HG03575 (cell line): Measurements from ENCODE around the gene SPPL3.
"Not testable (repeated sequence)": the region's sequence is repeated elsewhere in the genome, so short reads cannot be mapped to it uniquely, and the experiment has no call there.

ENCODE experiments used
- ATAC-seq: cut with Tn5 transposase; IDR thresholded peaks from one replicate; pipeline ENCODE4 v1.9.1; 2021; ENCODE audit not compliant: unreplicated experiment, insufficient number of reproducible peaks, low FRiP score; ENCODE audit errors: extremely low read depth

The SPPL3 gene, protein sequence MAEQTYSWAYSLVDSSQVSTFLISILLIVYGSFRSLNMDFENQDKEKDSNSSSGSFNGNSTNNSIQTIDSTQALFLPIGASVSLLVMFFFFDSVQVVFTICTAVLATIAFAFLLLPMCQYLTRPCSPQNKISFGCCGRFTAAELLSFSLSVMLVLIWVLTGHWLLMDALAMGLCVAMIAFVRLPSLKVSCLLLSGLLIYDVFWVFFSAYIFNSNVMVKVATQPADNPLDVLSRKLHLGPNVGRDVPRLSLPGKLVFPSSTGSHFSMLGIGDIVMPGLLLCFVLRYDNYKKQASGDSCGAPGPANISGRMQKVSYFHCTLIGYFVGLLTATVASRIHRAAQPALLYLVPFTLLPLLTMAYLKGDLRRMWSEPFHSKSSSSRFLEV

DNA sequence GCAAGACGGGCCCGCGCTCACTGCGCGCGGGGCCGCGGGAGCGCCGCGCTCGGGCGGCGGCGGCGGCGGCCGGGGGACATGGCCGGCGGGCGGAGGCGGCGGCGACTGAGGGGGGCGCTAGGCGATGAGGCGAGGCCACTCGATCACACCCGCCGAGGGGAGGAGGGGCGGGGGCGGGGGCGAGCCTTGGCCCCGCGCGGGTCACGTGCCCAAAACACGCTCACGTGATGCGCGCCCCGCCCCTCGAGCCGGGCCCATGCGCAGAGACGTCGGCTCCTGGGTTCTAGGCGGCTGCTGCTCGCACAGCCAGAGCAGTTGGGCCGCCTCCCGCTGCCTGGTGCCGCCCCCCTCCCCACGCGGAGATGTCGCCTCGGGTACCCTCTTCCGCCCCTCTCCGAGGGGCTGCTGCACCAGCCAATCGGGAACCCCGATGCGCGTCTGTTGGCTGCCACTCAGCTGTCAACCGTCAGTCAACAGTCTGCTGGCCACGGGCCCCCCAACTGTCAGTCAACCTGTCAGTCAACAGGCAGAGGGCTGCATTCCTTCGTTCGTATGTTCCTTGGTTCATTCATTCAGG is at the start of gene SPPL3:
Gene SPPL3 (minus strand): TSS at position 162 of the 577 bp plus-strand sequence. CDS start 491 bp downstream, outside the sequence.
- no peak for ATAC-seq

DNA sequence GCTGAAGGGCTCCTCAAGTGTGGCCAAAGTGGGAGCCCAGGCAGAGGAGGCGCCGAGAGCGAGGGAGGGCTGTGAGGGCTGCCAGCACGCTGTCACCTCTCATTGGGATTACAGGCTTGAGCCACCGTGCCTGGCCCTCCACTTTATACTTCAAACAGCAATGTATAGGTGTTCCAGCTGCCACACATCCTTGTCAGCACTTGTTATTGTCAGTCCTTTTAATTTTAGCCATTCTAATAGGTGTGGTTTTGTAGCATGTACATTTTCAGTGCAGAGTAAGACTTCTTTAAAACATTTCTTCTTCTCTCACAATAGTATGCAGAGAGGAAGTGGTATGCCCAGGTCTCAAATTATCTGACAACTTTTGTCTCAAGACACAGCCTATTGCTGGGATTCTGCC is 46.6 kb upstream of the SPPL3 start:
- no peak for ATAC-seq

DNA sequence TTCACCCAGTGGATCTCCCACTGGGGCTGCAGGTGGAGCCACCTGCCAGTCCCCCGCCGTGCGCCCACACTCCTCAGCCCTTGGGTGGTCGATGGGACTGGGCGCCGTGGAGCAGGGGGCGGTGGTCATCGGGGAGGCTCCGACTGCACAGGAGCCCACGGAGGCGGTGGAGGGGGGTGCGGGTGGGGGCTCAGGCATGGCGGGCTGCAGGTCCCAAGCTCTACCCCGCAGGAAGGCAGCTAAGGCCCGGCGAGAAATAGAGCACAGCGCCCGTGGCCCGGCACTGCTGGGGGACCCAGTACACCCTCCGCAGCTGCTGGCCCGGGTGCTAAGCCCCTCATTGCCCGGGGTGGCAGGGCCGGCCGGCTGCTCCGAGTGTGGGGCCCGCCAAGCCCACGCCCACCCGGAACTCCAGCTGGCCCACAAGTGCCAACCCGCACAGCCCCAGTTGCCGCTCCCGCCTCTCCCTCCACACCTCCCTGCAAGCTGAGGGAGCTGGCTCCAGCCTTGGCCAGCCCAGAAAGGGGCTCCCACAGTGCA is 46.2 kb upstream of the SPPL3 start:
- ATAC-seq: not testable (repeated sequence)

DNA sequence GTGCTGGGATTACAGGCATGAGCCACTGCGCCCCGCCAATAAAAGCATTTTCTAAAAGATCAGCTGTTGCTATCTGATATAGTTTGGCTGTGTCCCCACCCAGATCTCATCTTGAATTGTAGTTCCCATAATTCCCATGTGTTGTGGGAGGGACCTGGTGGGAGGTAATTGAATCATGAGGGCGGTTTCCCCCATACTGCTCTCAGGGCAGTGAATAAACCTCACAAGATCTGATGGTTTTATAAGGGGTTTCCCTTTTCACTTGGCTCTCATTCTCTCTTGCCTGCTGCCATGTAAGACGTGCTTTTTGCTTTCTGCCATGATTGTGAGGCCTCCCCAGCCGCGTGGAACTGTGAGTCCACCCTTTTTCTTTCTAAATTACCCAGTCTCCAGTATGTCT is 41.4 kb upstream of the SPPL3 start:
- not testable (repeated sequence) for ATAC-seq

DNA sequence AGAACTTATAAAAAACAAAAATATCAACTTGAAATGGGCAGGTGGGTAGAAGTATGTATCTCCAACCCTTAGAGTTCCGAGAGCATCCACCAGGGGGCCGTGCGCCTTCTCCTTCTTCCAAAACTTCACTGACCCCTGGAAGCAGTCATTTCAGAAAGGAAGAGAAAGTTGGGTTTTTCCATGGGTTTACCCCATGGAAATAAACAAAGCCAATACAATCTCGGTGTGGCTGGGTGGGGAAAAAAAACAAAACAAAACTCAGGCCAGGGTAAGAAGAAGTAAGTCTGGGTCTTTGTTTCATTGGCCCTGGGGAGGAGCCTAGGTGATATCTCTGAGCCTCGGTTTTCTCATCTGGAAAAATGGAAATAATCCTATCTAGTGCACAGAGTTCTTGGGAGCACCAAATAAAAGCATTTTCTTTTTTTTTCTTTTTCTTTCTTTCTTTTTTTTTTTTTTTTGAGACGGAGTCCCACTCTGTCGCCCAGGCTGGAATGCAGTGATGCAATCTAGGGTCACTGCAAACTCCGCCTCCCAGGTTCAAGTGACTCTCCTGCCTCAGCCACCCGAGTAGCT is 40.6 kb upstream of the SPPL3 start:
- no peak for ATAC-seq

DNA sequence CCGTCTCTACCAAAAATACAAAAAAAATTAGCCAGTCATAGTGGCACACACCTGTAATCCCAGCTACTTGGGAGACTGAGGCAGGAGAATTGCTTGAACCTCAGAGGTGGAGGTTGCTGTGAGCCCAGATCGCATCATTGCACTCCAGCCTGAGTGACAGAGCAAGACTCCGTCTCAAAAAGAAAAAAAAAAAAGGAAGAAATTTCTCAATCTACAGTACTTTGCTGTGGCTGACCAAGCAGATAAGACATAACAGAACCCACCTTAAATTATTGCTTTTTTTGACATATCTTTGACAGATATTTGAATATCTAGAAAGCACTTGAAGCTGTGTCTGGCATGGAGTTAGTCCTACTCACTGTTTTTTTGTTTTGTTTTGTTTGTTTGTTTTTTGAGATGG is 39.3 kb upstream of the SPPL3 start:
- ATAC-seq: no peak

DNA sequence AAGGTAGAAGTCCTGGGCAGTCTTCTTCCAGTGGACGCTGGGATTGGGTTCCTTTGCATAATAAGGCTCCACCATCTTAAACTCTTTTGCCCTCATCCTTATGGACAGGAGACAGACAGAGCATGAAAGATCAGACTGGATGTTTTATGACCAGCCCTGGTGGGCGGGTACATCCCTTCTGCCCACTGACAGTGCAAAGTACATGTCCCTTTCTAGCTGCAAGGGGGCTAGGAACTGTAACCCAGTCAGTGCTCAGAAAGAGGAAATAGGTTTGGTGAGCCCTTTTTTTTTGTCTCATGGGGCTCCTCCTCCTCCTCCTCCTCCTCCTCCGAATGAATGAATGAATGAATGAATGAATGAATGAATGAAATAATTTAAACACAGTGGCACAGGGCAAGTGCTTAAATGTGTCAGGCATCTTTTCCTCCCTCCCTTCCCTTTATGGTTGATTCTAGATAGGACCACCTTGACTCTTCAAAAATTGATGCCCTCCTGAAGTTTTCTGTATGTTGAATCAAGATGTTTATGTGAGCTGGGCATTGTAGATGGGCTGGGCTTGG is 37.8 kb upstream of the SPPL3 start:
- ATAC-seq: no peak

DNA sequence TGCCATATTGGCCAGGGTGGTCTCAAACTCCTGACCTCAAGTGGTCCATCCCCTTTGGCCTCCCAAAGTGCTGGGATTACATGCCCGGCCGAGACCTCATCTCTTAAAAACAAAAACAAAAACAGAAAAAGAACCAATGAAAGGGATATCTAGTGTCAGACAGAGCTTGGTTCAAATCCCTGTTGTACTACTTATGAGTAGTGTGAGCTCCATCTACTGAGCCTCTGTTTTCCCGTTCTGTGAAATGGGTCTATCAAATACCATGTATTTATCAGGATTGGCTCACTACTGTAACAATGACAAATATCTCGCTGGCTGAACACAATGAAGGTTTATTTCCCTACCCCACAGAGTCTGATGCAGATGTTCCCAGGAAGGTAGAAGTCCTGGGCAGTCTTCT is 37.3 kb upstream of the SPPL3 start:
- no peak for ATAC-seq

DNA sequence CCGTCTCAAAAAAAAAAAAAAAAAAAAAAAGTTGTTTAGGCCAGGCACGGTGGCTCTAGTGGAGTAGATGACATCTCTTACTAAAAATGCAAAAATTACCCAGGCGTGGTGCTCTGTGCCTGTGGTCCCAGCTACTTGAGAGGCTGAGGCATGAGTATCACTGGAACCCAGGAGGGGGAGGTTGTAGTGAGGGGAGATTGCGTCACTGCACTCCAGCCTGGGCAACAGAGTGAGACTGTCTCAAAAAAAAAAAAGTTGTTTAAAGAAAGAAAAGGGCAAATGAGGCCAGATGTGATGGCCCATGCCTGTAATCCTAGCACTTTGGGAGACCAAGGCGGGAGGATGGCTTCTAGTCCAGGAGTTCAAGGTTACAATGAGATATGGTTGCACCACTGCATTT is 36.6 kb upstream of the SPPL3 start:
- ATAC-seq: no peak

DNA sequence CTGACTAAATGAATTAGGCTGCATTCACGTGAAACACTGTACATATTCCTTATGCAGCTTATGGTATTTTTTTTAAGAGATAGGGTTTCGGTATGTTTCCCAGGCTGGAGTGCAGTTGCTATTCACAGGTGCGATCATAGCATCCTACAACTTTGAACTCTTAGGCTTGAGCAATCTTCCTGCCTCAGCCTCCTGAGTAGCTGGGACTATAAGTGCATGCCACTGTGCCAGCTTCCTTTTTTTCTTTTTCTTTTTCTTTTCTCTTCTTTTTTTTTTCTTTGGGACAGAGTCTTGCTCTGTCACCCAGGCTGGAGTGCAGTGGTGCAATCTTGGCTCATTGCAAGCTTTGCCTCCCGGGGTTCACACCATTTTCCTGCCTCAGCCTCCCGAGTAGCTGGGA is 35.8 kb upstream of the SPPL3 start:
- ATAC-seq: no peak

DNA sequence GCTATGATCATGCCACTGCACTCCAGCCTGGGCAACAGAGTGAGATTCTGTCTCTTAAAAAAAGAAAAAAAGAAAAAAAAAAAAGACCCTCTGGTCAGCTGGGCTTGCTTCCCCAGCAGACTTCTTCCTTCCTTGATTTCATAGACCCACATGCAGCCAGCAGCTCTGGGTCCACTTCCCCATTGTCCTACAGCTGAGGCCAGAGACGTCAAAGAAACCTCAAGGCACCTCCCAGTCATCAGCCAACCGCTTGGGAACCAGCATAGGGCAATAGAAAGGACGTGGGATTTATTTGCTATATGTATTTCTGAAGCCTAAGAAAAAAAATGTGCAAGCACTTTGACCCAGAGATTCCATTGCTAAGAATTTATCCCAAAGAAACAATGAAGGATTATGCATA is 35.4 kb upstream of the SPPL3 start:
- ATAC-seq: no peak

DNA sequence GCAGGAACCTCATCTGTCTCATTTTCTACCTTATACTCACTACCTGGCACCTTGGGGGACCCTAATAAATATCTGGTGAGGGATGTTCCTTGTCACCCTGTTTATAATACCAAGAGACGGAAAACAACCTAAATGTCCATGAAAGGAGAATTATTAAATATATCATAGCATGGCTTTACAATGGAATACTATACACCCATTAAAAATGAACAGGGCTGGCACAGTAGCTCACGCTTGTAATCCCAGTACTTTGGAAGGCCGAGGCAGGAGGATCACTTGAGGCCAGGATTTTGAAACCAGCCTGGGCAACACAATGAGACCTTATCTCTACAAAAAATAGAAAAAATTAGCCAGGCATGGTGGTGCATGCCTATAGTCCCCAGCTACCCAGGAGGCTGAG is 34.3 kb upstream of the SPPL3 start:
- no peak for ATAC-seq

DNA sequence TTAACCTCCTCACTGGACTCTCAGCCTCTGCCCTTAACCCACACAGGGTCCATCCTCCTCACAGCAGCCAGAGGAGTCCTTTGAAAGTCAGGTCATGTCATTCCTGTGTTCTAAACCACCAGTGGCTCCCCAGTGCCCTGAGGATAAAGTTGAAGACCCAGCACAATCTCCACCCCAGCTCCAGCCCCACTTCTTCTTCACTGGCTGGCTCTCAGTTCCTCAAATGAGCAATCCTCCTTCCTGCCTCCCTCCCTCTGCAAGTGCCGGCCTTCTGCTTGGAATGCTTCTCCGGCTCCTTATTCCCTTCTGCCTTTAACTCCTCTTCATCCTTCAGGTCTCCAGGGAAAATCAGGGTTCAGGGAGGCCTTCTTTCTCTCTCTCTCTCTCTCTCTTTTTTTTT is 32.0 kb upstream of the SPPL3 start:
- no peak for ATAC-seq

DNA sequence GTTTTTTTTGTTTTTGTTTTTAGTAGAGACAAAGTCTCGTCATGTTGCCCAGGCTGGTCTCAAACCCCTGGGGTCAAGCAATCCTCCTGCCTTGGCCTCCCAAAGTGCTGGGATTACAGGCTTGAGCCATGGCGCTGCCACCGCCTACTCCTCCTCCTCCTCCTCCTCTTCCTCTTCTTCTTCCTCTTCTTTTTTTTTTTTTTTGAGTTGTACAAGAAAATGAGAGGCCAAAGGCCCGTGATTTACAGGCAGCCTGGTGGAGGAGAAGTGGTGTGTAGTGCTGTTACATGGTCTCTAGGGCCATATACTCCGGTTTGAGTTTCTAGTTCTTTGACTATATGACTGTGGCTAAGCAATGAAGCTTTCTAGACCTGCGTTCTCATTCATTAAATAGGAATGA is 29.6 kb upstream of the SPPL3 start:
- no peak for ATAC-seq

DNA sequence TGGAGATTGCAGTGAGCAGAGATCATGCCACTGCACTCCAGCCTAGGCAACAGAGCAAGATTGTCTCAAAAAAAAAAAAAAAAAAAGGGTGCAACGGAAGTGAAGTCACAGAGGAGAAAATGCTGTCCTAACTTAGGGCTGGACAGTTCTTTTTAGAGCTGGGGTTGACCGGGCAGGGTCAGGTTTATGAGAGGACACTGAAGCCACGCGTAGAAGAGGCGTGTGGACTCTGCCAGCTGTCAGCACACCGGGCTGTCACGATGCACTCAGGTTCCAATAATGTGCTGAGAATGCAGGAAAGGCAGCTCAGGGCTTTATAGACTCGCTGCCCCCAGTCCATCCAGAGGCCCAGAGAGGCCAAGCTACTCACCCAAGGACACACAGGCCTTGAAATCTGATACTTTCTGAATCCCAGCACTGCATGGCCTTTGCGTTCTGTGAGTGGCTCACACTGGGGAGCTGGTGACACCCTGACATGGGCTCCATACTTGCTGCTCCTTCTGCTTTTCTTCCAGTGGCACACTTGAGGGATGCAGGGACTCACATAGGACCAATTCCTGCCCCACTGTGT is 28.9 kb upstream of the SPPL3 start:
- ATAC-seq: no peak

DNA sequence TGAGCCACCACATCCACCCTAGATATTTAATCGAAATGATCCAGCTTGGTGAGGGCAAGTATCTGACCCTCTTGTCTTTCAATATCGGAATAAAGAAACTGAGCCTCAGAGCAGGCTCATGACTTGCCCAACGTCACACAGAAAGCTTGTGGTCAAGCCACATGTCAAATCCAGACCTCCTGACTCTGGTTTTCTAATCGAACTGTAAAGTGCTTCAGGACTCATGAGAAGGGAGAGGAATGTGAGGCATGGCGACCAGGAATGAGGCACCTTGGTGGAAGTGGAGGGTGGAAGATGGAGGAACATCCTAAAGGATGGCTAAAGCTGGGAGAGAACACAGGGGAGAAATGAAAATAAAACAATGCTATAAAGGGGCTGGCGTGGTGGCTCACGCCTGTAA is 27.9 kb upstream of the SPPL3 start:
- ATAC-seq: no peak

DNA sequence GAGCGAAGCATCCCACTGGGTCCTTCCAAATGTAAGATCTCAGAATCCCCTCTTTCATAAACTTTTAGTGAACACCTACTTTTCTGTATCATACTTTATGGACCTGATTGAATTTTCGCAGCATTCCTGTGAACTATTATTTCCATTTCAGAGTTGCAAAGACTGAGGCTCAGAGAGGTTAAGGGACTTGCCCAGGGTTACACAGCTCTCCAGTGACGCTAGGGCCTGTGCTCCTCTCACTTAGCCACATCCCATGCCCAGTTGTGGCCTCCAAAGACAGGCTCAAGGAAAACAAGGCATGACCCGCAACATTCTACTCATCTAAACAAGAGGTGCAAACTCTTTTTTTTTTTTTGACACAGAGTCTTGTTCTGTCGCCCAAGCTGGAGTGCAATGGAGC is 25.9 kb upstream of the SPPL3 start:
- no peak for ATAC-seq

DNA sequence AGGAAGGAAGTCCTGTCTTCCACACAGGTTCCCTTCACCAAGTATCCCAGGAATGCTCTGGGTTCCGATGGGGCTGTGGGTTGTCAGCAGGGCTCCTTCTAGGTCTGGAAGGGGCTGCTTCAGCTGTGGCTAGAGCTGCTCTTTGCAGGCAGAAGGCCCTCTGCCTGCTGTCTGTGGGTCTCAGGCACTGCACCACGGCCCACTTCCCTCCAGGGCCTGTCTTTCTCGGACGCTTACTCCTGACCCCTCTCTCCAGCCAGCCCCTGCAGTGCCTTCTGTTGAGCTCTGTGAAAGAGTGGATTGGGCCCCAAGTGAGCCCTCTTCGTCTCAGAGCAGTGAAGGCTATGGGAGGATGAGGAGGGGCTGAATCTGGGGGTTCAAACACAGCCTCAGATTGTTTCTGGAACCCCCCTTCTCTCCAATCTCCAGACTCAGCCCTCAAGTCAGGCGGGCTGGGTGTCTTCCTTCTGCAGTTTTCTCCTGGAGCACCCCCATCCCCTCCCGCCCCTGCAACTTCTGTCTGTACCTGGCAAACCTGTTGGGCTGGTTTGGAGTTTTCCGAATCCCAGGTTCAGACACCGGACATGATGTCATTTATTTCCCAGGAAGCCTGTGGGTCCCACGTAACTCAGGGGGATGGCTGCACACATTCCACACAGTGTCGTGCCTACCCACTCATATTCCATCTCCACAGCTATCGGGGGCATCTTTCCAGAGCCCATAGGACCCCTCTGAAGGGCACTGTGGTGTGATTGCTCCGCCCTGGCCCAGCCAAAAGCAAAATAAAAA is 24.9 kb upstream of the SPPL3 start:
- ATAC-seq: no peak
